Keratinocyte (primary cell): ENCODE data around the gene GFY.

Source experiments
- CTCF ChIP-seq, 3 experiments: IDR thresholded peaks in 1 of 3; conservative IDR thresholded peaks in 1 of 3; optimal IDR thresholded peaks in 1 of 3; 2 replicates in 2 of 3; 3 replicates in 1 of 3; pipeline versions ENCODE3 to v1.5.1; 2011; ENCODE audit warnings: low read length in 3 of 3, mild to moderate bottlenecking in 3 of 3, moderate library complexity in 2 of 3, control low read depth in 1 of 3, inconsistent platforms in 1 of 3; ENCODE audit not compliant: insufficient read depth in 2 of 3; ENCODE audit errors: extremely low read depth in 1 of 3
- EZH2 ChIP-seq: IDR thresholded peaks from one replicate; pipeline ENCODE4 v1.6.1; 2012; ENCODE audit warnings: inconsistent platforms, mild to moderate bottlenecking, low read length, moderate library complexity

GRCh38 chr19:49389406-49389805, 35.8 kb upstream of the GFY start:
- TF ChIP-seq CTCF (optimal IDR thresholded peaks at IDR 0.05 in 1 of 3, IDR thresholded peaks at IDR 0.05 in 1 of 3, conservative IDR thresholded peaks at IDR 0.05 in 1 of 3; ENCODE audit: extremely low read depth in 1 of 3, insufficient read depth in 2 of 3, low read length in 3 of 3) (no peak), EZH2 (no peak)
